K562 (cell line): Measurements from ENCODE around the gene ITGB5. TPM values are rescaled to one million over a fixed set of nuclear protein-coding genes. Genes with fewer than 3 reads are reported as not detected.

Source experiments
- BRD4 ChIP-seq: fragments of 200-600 bp; sonication (generic); IDR thresholded peaks from 2 replicates; pipeline ENCODE4 v1.6.1; 2017; ENCODE audit warnings: inconsistent platforms
- CEBPG ChIP-seq, 3 experiments: fragments of 200-800 bp in 1 of 3; sonication (Bioruptor generic) in 1 of 3; sonication (generic) in 1 of 3; formaldehyde crosslinking in 1 of 3; IDR thresholded peaks in 2 of 3; conservative IDR thresholded peaks in 1 of 3; 2 replicates each; pipeline versions ENCODE4 v1.6.1 to v1.8.0; 2016 to 2022; ENCODE audit warnings: missing compliant biosample characterization in 2 of 3, missing genetic modification characterization in 2 of 3, mild to moderate bottlenecking in 1 of 3, missing genetic modification reagents in 1 of 3
- E2F1 ChIP-seq: sonication (generic); formaldehyde crosslinking; IDR thresholded peaks from 2 replicates; pipeline ENCODE4 v1.8.1; 2023; ENCODE audit warnings: mild to moderate bottlenecking, missing genetic modification reagents, moderate library complexity
- E2F6 ChIP-seq, 2 experiments: IDR thresholded peaks; 2 replicates each; pipeline ENCODE4 v1.6.1; 2011; ENCODE audit warnings: borderline replicate concordance in 1 of 2, control low read depth in 1 of 2, low read depth in 1 of 2, low read length in 1 of 2, mild to moderate bottlenecking in 1 of 2, mixed read lengths in 1 of 2, moderate library complexity in 1 of 2; ENCODE audit not compliant: insufficient read depth in 1 of 2, insufficient read length in 1 of 2, poor library complexity in 1 of 2, severe bottlenecking in 1 of 2; ENCODE audit errors: extremely low read depth in 1 of 2
- ETV5 ChIP-seq: sonication (generic); formaldehyde crosslinking; IDR thresholded peaks from 2 replicates; pipeline ENCODE4 v1.4.0; 2020; ENCODE audit warnings: low read depth, mild to moderate bottlenecking, missing genetic modification reagents
- FOXA3 ChIP-seq, 2 experiments: fragments of 450-650 bp in 1 of 2; sonication (generic) in 1 of 2; formaldehyde crosslinking; IDR thresholded peaks in 1 of 2; conservative IDR thresholded peaks in 1 of 2; 2 replicates each; pipeline versions ENCODE4 v1.4.0 to v1.8.0; 2020 to 2022; ENCODE audit warnings: mild to moderate bottlenecking in 2 of 2, missing genetic modification reagents in 1 of 2
- FUS ChIP-seq: fragments of 200-400 bp; formaldehyde crosslinking; optimal IDR thresholded peaks from 2 replicates; pipeline ENCODE3; 2017; ENCODE audit warnings: low read depth, low read length
- HNRNPH1 ChIP-seq: fragments of 200-400 bp; formaldehyde crosslinking; optimal IDR thresholded peaks from 2 replicates; pipeline ENCODE3; 2017; ENCODE audit warnings: low read depth, mild to moderate bottlenecking, low read length, moderate library complexity
- PCBP2 ChIP-seq: fragments of 200-400 bp; formaldehyde crosslinking; IDR thresholded peaks from 2 replicates; pipeline ENCODE4 v1.6.1; 2018; ENCODE audit warnings: low read length, low read depth, mild to moderate bottlenecking, moderate library complexity; ENCODE audit not compliant: poor library complexity, severe bottlenecking
- PHF8 ChIP-seq: fragments of 200-600 bp; sonication (generic); IDR thresholded peaks from 2 replicates; pipeline ENCODE4 v1.6.1; 2012; ENCODE audit warnings: mixed run types, mild to moderate bottlenecking, inconsistent platforms, low read length, moderate library complexity, borderline replicate concordance
- RBFOX2 ChIP-seq: fragments of 200-400 bp; formaldehyde crosslinking; IDR thresholded peaks from 2 replicates; pipeline ENCODE4 v1.6.1; 2017; ENCODE audit warnings: low read depth, mild to moderate bottlenecking, low read length, moderate library complexity
- SPI1 ChIP-seq: IDR thresholded peaks from 2 replicates; pipeline ENCODE4 v1.6.1; 2011; ENCODE audit warnings: low read depth, low read length, control low read depth, borderline replicate concordance
- UBTF ChIP-seq, 2 experiments: IDR thresholded peaks; 2 replicates each; pipeline ENCODE4 v1.6.1; 2012; ENCODE audit warnings: improper control_type of control experiment in 2 of 2, low read depth in 2 of 2, low read length in 2 of 2, borderline replicate concordance in 1 of 2
- ZBTB17 ChIP-seq: fragments of 450-650 bp; formaldehyde crosslinking; IDR thresholded peaks from 2 replicates; pipeline ENCODE4 v1.4.0; 2020; ENCODE audit warnings: mild to moderate bottlenecking
- ZNF592 ChIP-seq: fragments of 450-650 bp; IDR thresholded peaks from 2 replicates; pipeline ENCODE4 v1.6.1; 2017; ENCODE audit warnings: antibody characterized with exemption, mild to moderate bottlenecking
- polyA plus RNA-seq, 8 experiments: library from polyadenylated mRNA; depleted of rRNA in 4 of 8; stranded (reverse) in 5 of 8; unstranded in 3 of 8; fragments of >200 nt; fragmentation: Nextera tagmentation in 2 of 8; fragmentation: Illumina TruSeq in 1 of 8; extraction: Ambion mirVana in 2 of 8; extraction: Trizol in 1 of 8; gene quantifications; 2 replicates each; pipeline versions ENCODE4 v1.2.1 to v1.2.3, GENCODE V29; 2011 to 2014; ENCODE audit warnings: inconsistent platforms in 1 of 8, missing spikeins in 1 of 8
- total RNA-seq, 7 experiments: library from RNA; depleted of rRNA in 6 of 7; stranded (reverse); fragments of >200 nt in 6 of 7; fragmentation: Illumina TruSeq in 2 of 7; extraction: Trizol in 2 of 7; gene quantifications; 2 replicates each; pipeline versions ENCODE4 v1.2.1 to v1.2.3, GENCODE V29; 2011 to 2021; ENCODE audit warnings: low replicate concordance in 1 of 7

The ITGB5 gene
- total and polyA plus RNA-seq, 9 of the 15 experiments (the other 6 are each of a cell fraction or from before 2014, with no cell fraction given), result 1.7 to 46.8 (median 9.9) TPM

- no peak for TF ChIP-seq PCBP2
- no peak for TF ChIP-seq ZNF592
- peak; percentile 15 for TF ChIP-seq FUS
- no peak for TF ChIP-seq BRD4
- peak; percentile 4 for TF ChIP-seq HNRNPH1
- TF ChIP-seq FOXA3 (CRISPR knock-in tag; conservative IDR thresholded peaks at IDR 0.05 in 1 of 2, IDR thresholded peaks at IDR 0.05 in 1 of 2), result peak; percentile 56 to 76; a peak in 2 of 4 replicates
- no peak for TF ChIP-seq ETV5 (CRISPR knock-in tag)
- no peak for TF ChIP-seq E2F1 (CRISPR knock-in tag)
- peak; percentile 55 for TF ChIP-seq RBFOX2
- TF ChIP-seq PHF8, result peak; percentile 37; the same call in 1 of the 2 replicates
- peak; percentile 47; the same call in 1 of the 2 replicates for TF ChIP-seq ZBTB17 (CRISPR knock-in tag)
- TF ChIP-seq UBTF (IDR thresholded peaks at IDR 0.05; ENCODE audit: borderline replicate concordance in 1 of 2, low read depth in 2 of 2, low read length in 2 of 2), result 0 out of 4 replicates have a peak, but pooled peaks of 1 of the 2 experiments have one; percentile 23
- no peak for TF ChIP-seq CEBPG (CRISPR knock-in tag; IDR thresholded peaks at IDR 0.05)
- no peak for TF ChIP-seq CEBPG (tag; conservative IDR thresholded peaks at IDR 0.05 in 1 of 2, IDR thresholded peaks at IDR 0.05 in 1 of 2)
- peak; percentile 17; the same call in 1 of the 2 replicates for TF ChIP-seq SPI1
- TF ChIP-seq E2F6 (IDR thresholded peaks at IDR 0.05; ENCODE audit: borderline replicate concordance in 1 of 2, extremely low read depth in 1 of 2, insufficient read depth in 1 of 2, insufficient read length in 1 of 2, low read depth in 1 of 2, low read length in 1 of 2, poor library complexity in 1 of 2, severe bottlenecking in 1 of 2), result no peak
These were observed 753 bp downstream of the ITGB5 start (continued) for GRCh38 chr3:124886168-124887056.
